NB4 (cell line): Measurements from ENCODE around the gene PRRT1B.

ENCODE experiments used
- CTCF ChIP-seq: IDR thresholded peaks from one replicate; pipeline ENCODE4 v1.5.1; 2012; ENCODE audit warnings: low read depth, low read length
- POLR2A ChIP-seq: IDR thresholded peaks from 2 replicates; pipeline ENCODE4 v1.6.1; 2011; ENCODE audit warnings: mild to moderate bottlenecking; ENCODE audit not compliant: insufficient read length; ENCODE audit errors: extremely low read depth

DNA sequence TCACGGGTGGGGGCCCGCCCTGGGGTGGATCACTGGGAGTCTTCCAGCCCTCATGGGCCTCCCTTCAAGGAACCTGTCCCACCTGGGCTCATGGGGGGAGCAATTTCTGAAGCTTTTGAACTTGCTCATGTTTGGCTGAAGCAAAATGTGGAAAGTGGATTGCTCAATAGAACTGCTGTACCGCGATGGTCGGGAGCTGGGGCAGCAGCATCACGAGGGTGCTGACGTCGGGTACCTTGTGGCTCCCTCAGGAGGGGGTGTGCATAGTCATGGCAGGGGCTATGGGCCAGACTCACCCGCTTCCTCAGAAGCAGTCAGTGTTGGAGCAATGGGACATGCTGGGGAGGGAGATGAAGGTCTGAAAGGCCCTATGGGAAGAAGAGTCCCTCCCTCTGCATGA is 57.9 kb downstream of the PRRT1B start:
- TF ChIP-seq POLR2A (no peak), CTCF (no peak)
